Neural cell (in vitro differentiated cells): ENCODE data around the gene ISG15. TPM values are rescaled to one million over a fixed set of nuclear protein-coding genes. Genes with fewer than 3 reads are reported as not detected.

Experiments
- H2AFZ ChIP-seq: fragments of 200-600, 300-800 bp; sonication (generic), shearing (Covaris generic); 2 replicates; pipeline ENCODE4 v1.6.0; 2014; ENCODE audit warnings: low read depth, mild to moderate bottlenecking, antibody characterized with exemption, low read length, moderate library complexity
- H3F3A ChIP-seq: fragments of 200-600 bp; shearing (Covaris generic); 2 replicates; pipeline ENCODE4 v1.6.1; 2016; ENCODE audit warnings: mild to moderate bottlenecking, moderate library complexity, mixed read lengths, antibody characterized with exemption, low read length; ENCODE audit not compliant: insufficient read depth, poor library complexity, severe bottlenecking
- H3K27ac ChIP-seq: fragments of 200-600, 300-800 bp; sonication (generic), shearing (Covaris generic); 2 replicates; pipeline ENCODE4 v1.5.1; 2014; ENCODE audit warnings: mild to moderate bottlenecking, low read length, moderate library complexity
- H3K27me3 ChIP-seq: fragments of 300-800, 200-600 bp; sonication (generic), shearing (Covaris generic); 2 replicates; pipeline ENCODE4 v1.6.0; 2014; ENCODE audit warnings: mild to moderate bottlenecking, low read depth, low read length, moderate library complexity; ENCODE audit not compliant: insufficient read depth
- H3K36me3 ChIP-seq: fragments of 300-800, 200-600 bp; sonication (generic), shearing (Covaris generic); 2 replicates; pipeline ENCODE4 v1.5.1; 2014; ENCODE audit warnings: mild to moderate bottlenecking, antibody characterized with exemption, low read length, moderate library complexity; ENCODE audit not compliant: insufficient read depth
- H3K4me2 ChIP-seq: fragments of 300-800, 200-600 bp; sonication (generic), shearing (Covaris generic); 2 replicates; pipeline ENCODE4 v1.6.0; 2014; ENCODE audit warnings: mild to moderate bottlenecking, low read length
- H3K4me3 ChIP-seq: fragments of 300-800, 200-600 bp; sonication (generic), shearing (Covaris generic); 2 replicates; pipeline ENCODE4 v1.5.1; 2014; ENCODE audit warnings: mild to moderate bottlenecking, low read length, moderate library complexity
- H3K79me2 ChIP-seq: fragments of 200-600 bp; shearing (Covaris generic); replicated peaks from 2 replicates; pipeline ENCODE4 v1.6.0; 2014; ENCODE audit warnings: mild to moderate bottlenecking, low read length, moderate library complexity; ENCODE audit not compliant: insufficient read depth
- H3K9ac ChIP-seq: fragments of 300-800, 200-600 bp; sonication (generic), shearing (Covaris generic); 2 replicates; pipeline ENCODE4 v1.6.1; 2016; ENCODE audit warnings: mild to moderate bottlenecking, low read length, mixed read lengths
- H3K9me2 ChIP-seq: fragments of 200-600 bp; shearing (Covaris generic); 2 replicates; pipeline ENCODE4 v1.6.1; 2016; ENCODE audit warnings: mild to moderate bottlenecking, low read length, mixed read lengths; ENCODE audit not compliant: insufficient read depth
- H3K9me3 ChIP-seq: fragments of 200-600, 300-800 bp; sonication (generic), shearing (Covaris generic); 2 replicates; pipeline ENCODE4 v1.6.1; 2016; ENCODE audit warnings: mild to moderate bottlenecking, mixed run types, low read length, moderate library complexity, mixed read lengths
- H4K20me1 ChIP-seq: fragments of 200-600 bp; shearing (Covaris generic); 2 replicates; pipeline ENCODE4 v1.6.1; 2016; ENCODE audit warnings: mild to moderate bottlenecking, mixed run types; ENCODE audit not compliant: insufficient read depth
- EP300 ChIP-seq: fragments of 450-650 bp; conservative IDR thresholded peaks from 2 replicates; pipeline ENCODE4 v1.6.1; 2014; ENCODE audit warnings: antibody characterized with exemption, mild to moderate bottlenecking, moderate library complexity; ENCODE audit not compliant: poor library complexity, severe bottlenecking
- EZH2 ChIP-seq: fragments of 200-600, 300-800 bp; shearing (Covaris generic), sonication (generic); IDR thresholded peaks from 2 replicates; pipeline ENCODE4 v1.6.1; 2014; ENCODE audit warnings: antibody characterized with exemption, low read length, borderline replicate concordance, mild to moderate bottlenecking; ENCODE audit not compliant: insufficient read depth, poor library complexity, severe bottlenecking
- MXI1 ChIP-seq: fragments of 450-650 bp; conservative IDR thresholded peaks from 2 replicates; pipeline ENCODE4 v1.6.1; 2014; ENCODE audit warnings: antibody characterized with exemption, mild to moderate bottlenecking; ENCODE audit not compliant: poor library complexity, severe bottlenecking
- POLR2AphosphoS5 ChIP-seq: IDR thresholded peaks from 2 replicates; pipeline ENCODE4 v1.6.1; 2012
- RAD21 ChIP-seq: fragments of 450-650 bp; conservative IDR thresholded peaks from 2 replicates; pipeline ENCODE4 v1.6.1; 2014; ENCODE audit warnings: antibody characterized with exemption, mild to moderate bottlenecking, moderate library complexity
- SMC3 ChIP-seq: fragments of 450-650 bp; conservative IDR thresholded peaks from 2 replicates; pipeline ENCODE4 v1.6.1; 2014; ENCODE audit warnings: antibody characterized with exemption, mild to moderate bottlenecking, moderate library complexity; ENCODE audit not compliant: poor library complexity
- TAF1 ChIP-seq: IDR thresholded peaks from 2 replicates; pipeline ENCODE4 v1.6.1; 2012; ENCODE audit warnings: low read depth
- polyA plus RNA-seq: library from polyadenylated mRNA; depleted of rRNA; stranded (reverse); fragments of >200 nt; gene quantifications from 2 replicates; pipeline ENCODE4 v1.2.3, GENCODE V29; 2014
- TF ChIP-seq, protein P1 (sequence below): IDR thresholded peaks from 2 replicates; pipeline ENCODE4 v1.6.1; 2012; ENCODE audit warnings: borderline replicate concordance
- TF ChIP-seq, protein P2 (sequence below): fragments of 450-650 bp; IDR thresholded peaks from 2 replicates; pipeline ENCODE4 v1.5.1; 2014; ENCODE audit warnings: antibody characterized with exemption, mild to moderate bottlenecking, moderate library complexity; ENCODE audit not compliant: poor library complexity, severe bottlenecking

The ISG15 gene
- polyA plus RNA-seq, 1 donor from 2014 or later, result 8.0 TPM

DNA sequence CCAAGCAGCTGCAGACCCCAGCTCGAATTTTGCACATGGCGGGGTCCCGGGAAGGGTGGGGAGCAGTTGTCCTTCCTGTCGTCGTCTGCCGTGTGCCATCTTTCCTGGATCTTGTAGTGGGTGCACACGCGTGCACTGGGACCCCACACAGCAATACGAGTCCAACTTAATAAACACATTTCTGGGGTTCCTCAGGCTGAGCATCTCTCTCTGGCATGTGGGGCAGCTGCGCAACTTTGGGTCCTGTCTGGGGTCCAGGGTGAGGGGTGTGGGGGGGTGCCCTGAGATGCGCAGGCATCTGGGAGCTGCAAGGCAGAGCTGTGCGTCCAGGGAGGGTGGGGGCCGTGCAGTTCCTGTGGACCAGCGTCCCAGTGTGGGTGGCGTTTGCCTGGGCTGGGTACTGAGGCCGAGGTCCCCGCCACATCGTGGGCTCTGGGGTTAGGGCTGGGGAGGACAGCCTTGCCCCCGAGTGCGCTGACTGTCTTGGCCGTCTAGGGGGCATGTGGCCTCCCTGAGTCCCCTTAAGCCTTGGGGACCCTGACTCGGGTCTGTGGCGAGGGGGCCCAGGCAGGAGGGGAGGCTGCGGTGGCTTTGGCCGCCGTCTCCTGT, 47.7 kb upstream of the ISG15 start:
- H3K36me3 ChIP-seq, result no peaks in the 10 kb centered on the region
- H3F3A ChIP-seq, result no peaks in the 10 kb centered on the region
- H3K27me3 ChIP-seq, result peaks cover 53% of the 10 kb centered on the region
- no peaks in the 10 kb centered on the region for H3K9me3 ChIP-seq
- H3K9me2 ChIP-seq, result no peaks in the 10 kb centered on the region
- H3K79me2 ChIP-seq, result no peaks in the 10 kb centered on the region
- H3K4me2 ChIP-seq, result no peak overlapping the region
- TF ChIP-seq, protein P1, sequence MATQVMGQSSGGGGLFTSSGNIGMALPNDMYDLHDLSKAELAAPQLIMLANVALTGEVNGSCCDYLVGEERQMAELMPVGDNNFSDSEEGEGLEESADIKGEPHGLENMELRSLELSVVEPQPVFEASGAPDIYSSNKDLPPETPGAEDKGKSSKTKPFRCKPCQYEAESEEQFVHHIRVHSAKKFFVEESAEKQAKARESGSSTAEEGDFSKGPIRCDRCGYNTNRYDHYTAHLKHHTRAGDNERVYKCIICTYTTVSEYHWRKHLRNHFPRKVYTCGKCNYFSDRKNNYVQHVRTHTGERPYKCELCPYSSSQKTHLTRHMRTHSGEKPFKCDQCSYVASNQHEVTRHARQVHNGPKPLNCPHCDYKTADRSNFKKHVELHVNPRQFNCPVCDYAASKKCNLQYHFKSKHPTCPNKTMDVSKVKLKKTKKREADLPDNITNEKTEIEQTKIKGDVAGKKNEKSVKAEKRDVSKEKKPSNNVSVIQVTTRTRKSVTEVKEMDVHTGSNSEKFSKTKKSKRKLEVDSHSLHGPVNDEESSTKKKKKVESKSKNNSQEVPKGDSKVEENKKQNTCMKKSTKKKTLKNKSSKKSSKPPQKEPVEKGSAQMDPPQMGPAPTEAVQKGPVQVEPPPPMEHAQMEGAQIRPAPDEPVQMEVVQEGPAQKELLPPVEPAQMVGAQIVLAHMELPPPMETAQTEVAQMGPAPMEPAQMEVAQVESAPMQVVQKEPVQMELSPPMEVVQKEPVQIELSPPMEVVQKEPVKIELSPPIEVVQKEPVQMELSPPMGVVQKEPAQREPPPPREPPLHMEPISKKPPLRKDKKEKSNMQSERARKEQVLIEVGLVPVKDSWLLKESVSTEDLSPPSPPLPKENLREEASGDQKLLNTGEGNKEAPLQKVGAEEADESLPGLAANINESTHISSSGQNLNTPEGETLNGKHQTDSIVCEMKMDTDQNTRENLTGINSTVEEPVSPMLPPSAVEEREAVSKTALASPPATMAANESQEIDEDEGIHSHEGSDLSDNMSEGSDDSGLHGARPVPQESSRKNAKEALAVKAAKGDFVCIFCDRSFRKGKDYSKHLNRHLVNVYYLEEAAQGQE, result no peak
- no peak for TF ChIP-seq EP300
- TF ChIP-seq, protein P2, sequence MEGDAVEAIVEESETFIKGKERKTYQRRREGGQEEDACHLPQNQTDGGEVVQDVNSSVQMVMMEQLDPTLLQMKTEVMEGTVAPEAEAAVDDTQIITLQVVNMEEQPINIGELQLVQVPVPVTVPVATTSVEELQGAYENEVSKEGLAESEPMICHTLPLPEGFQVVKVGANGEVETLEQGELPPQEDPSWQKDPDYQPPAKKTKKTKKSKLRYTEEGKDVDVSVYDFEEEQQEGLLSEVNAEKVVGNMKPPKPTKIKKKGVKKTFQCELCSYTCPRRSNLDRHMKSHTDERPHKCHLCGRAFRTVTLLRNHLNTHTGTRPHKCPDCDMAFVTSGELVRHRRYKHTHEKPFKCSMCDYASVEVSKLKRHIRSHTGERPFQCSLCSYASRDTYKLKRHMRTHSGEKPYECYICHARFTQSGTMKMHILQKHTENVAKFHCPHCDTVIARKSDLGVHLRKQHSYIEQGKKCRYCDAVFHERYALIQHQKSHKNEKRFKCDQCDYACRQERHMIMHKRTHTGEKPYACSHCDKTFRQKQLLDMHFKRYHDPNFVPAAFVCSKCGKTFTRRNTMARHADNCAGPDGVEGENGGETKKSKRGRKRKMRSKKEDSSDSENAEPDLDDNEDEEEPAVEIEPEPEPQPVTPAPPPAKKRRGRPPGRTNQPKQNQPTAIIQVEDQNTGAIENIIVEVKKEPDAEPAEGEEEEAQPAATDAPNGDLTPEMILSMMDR, result no peak
- TF ChIP-seq POLR2AphosphoS5, result no peak
- no peak for TF ChIP-seq SMC3
- TF ChIP-seq EZH2, result no peak
- TF ChIP-seq RAD21, result no peak
- no peak for TF ChIP-seq MXI1
- no peak for TF ChIP-seq TAF1
- H4K20me1 ChIP-seq, result no peaks in the 10 kb centered on the region
- no peak overlapping the region for H3K4me3 ChIP-seq
- H3K9ac ChIP-seq, result no peak overlapping the region
- no peak overlapping the region for H2AFZ ChIP-seq
- H3K27ac ChIP-seq, result no peak overlapping the region

DNA sequence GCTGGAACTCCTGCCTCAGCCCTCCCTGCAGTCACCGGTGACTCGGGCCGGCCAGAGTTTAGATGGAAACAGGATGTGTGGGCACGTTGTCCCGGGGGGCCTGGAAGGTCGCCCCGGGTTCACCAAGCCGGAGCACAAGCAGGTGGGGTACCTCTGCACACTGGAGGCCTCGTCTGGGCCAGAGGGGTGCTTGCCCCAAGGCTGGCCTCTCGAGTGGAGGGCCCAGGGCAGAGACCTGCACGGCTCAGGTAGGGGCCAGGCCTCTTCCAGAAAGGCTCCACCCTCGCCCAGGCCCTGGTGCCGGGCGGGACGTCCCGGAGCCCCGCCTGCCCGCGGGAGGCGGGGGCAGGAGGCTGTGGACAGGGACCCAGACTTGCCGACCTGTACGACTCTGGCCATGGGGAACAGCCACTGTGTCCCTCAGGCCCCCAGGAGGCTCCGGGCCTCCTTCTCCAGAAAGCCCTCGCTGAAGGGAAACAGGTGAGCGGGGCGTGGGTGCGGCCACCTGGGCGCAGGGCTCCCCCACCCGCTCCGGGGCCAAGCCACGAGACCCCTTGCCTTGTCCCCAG, 47.1 kb upstream of the ISG15 start, which contains the start of gene PLEKHN1:
TSS of gene PLEKHN1 (plus strand) at position 348 of the 569 bp plus-strand sequence. CDS start at position 398, 50 bp downstream.
- Histone ChIP-seq H2AFZ (no peak within 1 kb of the TSS), H3K27ac (no peak within 1 kb of the TSS), H3K4me2 (no peak within 1 kb of the TSS), H3K79me2 (no peaks in the 10 kb centered on the region), H3K9me3 (no peaks in the 10 kb centered on the region), H3K9me2 (no peaks in the 10 kb centered on the region), H3K4me3 (peak within 1 kb of the TSS; percentile 55), H3K36me3 (no peaks in the 10 kb centered on the region), H3K9ac (no peak within 1 kb of the TSS), H3K27me3 (peaks cover 59% of the 10 kb centered on the region), H4K20me1 (no peaks in the 10 kb centered on the region), H3F3A (no peaks in the 10 kb centered on the region)
- TF ChIP-seq EP300 (no peak), MXI1 (no peak), EZH2 (no peak), SMC3 (no peak), RAD21 (no peak), TAF1 (no peak), POLR2AphosphoS5 (no peak)
- TF ChIP-seq, protein P2, result no peak
- TF ChIP-seq, protein P1, result no peak
